Upper lobe of right lung (tissue), 1 donor: Measurements from ENCODE around the gene RGS12. TPM values are rescaled to one million over a fixed set of nuclear protein-coding genes. Genes with fewer than 3 reads are reported as not detected.

ENCODE experiments used
- ATAC-seq: fragments of 200-7000 bp; cut with Tn5 transposase; one replicate; pipeline ENCODE4 v1.9.1; 2020; ENCODE audit warnings: mild to moderate bottlenecking, moderate library complexity
- DNase-seq: peaks from one replicate; pipeline ENCODE4 v3.0.0-alpha.2; 2020
- H3K27ac ChIP-seq: fragments of 200-600 bp; one replicate; pipeline ENCODE4 v1.8.0; 2022
- H3K27me3 ChIP-seq: fragments of 200-600 bp; one replicate; pipeline ENCODE4 v1.8.0; 2022; ENCODE audit warnings: mild to moderate bottlenecking
- H3K36me3 ChIP-seq: fragments of 200-600 bp; one replicate; pipeline ENCODE4 v1.8.0; 2022
- H3K4me1 ChIP-seq: fragments of 200-600 bp; one replicate; pipeline ENCODE4 v1.8.0; 2022
- H3K4me3 ChIP-seq: fragments of 200-600 bp; one replicate; pipeline ENCODE4 v1.8.0; 2022; ENCODE audit warnings: mild to moderate bottlenecking
- H3K9me3 ChIP-seq: fragments of 200-600 bp; one replicate; pipeline ENCODE4 v1.8.0; 2022
- intact Hi-C: fragments of 100-400 bp; cut with DNase I; formaldehyde crosslinking; loops from one replicate; pipeline ENCODE4 v1.11.0; 2022
- total RNA-seq: library from RNA; stranded (reverse); fragmentation: NEBNext Ultra II Directional; extraction: Animal tissue kit (Norgen Biotek cat#: 25700); gene quantifications from one replicate; pipeline ENCODE4 v1.2.1, GENCODE V29; 2021
- TF ChIP-seq, protein P1 (sequence below): fragments of 200-600 bp; IDR thresholded peaks from one replicate; pipeline ENCODE4 v1.8.0; 2022; ENCODE audit warnings: antibody characterized with exemption
- donor health status: DM: no; HTN: yes; CAD: no; lungs with severe emphysema.

Gene RGS12
- total RNA-seq, 1 donor from 2014 or later = 58.2 TPM

DNA sequence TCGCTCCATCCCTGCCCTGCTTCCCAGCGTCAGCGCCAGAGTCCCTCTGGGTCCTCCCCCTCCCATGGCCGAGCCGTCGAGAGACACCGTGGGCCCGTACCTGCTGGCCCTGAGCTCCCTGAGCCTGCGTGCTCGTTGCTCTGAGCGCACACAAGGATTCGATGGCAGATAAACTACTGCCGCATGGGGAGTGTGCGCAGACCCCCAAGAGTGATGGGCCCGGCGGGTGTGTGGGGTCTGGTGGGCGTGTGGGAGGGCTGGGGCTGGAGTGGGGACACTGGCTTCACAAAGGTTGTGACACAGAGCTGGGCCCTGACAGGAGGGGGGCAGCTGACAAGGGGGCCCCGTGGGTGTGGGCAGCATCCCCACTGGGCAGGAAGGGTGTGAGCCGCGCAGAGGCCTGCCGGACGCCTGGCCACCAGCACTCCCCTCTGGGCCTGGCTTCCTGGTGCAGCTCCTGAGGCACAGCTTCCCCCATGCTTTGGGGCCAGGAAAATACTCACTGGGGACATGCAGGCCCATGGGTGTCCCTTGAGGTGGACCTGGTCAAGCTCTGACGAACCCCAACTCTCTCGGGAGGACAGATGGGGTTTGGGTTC lies 4.8 kb upstream of the RGS12 start:
- Histone ChIP-seq H3K9me3 (no peaks in the 10 kb centered on the region), H3K36me3 (no peaks in the 10 kb centered on the region), H3K27ac (no peak overlapping the region), H3K4me1 (peaks cover 22% of the 10 kb centered on the region), H3K27me3 (no peaks in the 10 kb centered on the region), H3K4me3 (no peak overlapping the region)
- intact Hi-C loops = loop anchor here (10.0 kb wide), 1 partner anchor 213 kb away; the partner anchor contains the start of genes HTT and HTT-AS
- peak; percentile 60 for DNase-seq
- TF ChIP-seq, protein P1, sequence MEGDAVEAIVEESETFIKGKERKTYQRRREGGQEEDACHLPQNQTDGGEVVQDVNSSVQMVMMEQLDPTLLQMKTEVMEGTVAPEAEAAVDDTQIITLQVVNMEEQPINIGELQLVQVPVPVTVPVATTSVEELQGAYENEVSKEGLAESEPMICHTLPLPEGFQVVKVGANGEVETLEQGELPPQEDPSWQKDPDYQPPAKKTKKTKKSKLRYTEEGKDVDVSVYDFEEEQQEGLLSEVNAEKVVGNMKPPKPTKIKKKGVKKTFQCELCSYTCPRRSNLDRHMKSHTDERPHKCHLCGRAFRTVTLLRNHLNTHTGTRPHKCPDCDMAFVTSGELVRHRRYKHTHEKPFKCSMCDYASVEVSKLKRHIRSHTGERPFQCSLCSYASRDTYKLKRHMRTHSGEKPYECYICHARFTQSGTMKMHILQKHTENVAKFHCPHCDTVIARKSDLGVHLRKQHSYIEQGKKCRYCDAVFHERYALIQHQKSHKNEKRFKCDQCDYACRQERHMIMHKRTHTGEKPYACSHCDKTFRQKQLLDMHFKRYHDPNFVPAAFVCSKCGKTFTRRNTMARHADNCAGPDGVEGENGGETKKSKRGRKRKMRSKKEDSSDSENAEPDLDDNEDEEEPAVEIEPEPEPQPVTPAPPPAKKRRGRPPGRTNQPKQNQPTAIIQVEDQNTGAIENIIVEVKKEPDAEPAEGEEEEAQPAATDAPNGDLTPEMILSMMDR = no peak
- ATAC-seq = no peak

DNA sequence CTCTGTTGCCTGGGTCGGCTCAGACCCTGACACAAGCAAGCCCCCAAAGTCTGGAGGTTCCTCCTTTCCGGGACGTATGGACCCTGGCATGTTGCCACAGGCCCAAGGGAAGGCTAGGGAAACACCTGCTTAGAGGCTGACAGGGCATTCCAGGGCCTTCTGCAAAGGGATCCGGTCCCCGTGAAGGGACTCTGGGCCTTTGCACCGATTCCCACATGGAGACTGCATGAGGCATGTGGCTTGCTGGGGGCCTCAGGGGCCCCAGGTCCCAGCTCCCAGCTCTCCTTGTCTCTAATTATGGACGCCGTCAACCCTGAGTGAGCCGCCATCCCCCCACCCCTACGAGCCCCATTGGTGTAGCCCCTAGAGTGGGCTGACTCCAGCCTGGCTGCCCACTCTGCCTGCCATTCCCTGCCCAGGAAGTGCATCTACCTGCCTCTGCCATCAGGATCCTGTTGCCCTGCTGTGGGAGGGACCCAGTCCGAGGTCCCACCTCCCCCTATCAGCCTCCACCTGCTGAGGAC lies 4.2 kb upstream of the RGS12 start:
- DNase-seq = peak; percentile 53
- intact Hi-C loops = loop anchor here (10.0 kb wide), 1 partner anchor 214 kb away; the partner anchor contains the start of genes HTT and HTT-AS
- Histone ChIP-seq H3K4me1 (peaks cover 22% of the 10 kb centered on the region), H3K36me3 (no peaks in the 10 kb centered on the region), H3K9me3 (no peaks in the 10 kb centered on the region), H3K4me3 (no peak overlapping the region), H3K27me3 (no peaks in the 10 kb centered on the region), H3K27ac (no peak overlapping the region)
- no peak for ATAC-seq
- TF ChIP-seq, protein P1 = no peak

DNA sequence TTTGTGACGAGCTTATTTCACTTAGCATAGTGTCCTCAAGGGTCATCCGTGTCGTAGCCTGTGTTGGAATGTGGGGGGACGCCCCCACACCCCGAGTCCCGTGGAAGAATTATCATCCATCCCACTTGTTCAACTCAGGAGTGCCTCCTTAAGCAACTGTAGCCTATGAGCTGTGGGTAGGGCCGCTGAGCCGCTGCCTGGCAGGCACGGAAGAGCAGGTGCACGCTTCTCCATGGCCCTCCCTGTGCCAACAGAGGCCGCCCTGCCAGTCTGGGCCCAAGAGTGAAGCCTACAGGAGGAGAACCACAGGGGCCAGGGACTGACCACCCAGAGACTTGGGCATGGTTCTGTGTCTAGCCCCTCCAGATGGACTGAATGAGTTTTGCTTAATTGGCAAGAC lies 2.3 kb upstream of the RGS12 start:
- no peak for ATAC-seq
- TF ChIP-seq, protein P1 = no peak
- H3K4me1 ChIP-seq = peaks cover 28% of the 10 kb centered on the region
- no peak overlapping the region for H3K4me3 ChIP-seq
- no peaks in the 10 kb centered on the region for H3K9me3 ChIP-seq
- DNase-seq = no peak
- no peaks in the 10 kb centered on the region for H3K36me3 ChIP-seq
- intact Hi-C loops = no loop called here
- H3K27me3 ChIP-seq = no peaks in the 10 kb centered on the region
- H3K27ac ChIP-seq = no peak overlapping the region

DNA sequence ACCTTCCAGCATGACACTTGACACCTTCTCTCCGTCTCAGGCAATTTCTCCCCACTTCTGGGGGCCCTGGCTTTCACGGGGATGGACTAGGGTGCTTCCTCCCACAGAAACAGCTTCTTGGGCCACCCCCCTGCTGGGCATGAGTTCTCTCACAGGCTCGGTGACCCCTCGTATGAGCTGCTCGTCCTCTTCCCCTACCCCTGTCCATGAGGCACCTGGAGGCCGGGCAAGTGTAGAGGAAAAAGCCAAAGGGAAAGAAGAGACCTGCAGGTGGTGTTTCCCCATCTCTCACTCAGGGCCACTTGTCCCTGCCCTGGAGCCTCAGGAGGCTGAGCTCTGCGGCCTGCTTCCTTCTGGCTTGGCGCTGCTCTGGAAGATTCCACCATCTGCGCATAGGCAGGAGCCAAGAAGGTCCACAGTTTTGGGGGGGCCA lies 1.9 kb upstream of the RGS12 start:
- H3K27ac ChIP-seq = no peak overlapping the region
- H3K27me3 ChIP-seq = no peaks in the 10 kb centered on the region
- H3K4me3 ChIP-seq = no peak overlapping the region
- no peak for ATAC-seq
- intact Hi-C loops = no loop called here
- peaks cover 26% of the 10 kb centered on the region for H3K4me1 ChIP-seq
- H3K36me3 ChIP-seq = no peaks in the 10 kb centered on the region
- H3K9me3 ChIP-seq = no peaks in the 10 kb centered on the region
- TF ChIP-seq, protein P1 = no peak
- peak; percentile 56 for DNase-seq

DNA sequence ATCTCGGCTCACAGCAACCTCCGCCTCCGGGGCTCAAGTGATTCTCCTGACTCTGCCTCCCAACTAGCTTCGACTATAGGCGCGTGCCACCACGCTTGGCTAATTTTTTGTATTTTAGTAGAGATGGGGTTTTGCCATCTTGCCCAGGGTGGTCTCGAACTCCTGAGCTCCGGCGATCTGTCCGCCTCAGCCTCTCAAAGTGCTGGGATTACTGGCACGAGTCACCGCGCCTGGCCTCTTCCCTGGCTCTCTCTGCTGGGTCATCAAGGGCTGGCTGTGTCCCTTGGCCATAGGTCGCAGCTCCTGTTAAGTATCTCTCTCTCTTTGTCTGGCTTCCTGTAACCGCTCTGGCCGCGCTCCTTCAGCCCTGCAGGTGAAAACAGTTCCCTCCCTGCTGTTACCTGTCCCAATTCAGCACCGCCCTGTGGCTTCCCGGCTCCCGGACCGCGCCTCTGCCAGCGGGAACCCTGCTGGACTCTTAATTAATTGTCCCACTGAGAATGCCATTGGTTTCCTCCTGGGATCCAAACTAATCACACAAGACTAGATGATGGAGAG lies 1.3 kb upstream of the RGS12 start:
- intact Hi-C loops = no loop called here
- peak; percentile 11 for ATAC-seq

More for the DNA sequence above, 1.3 kb upstream of the RGS12 start:
- H3K36me3 ChIP-seq = no peaks in the 10 kb centered on the region
- H3K4me3 ChIP-seq = peak overlapping the region; percentile 76
- peaks cover 20% of the 10 kb centered on the region for H3K4me1 ChIP-seq
- TF ChIP-seq, protein P1 = no peak
- peak; percentile 81 for DNase-seq
- no peaks in the 10 kb centered on the region for H3K9me3 ChIP-seq
- no peaks in the 10 kb centered on the region for H3K27me3 ChIP-seq
- peak overlapping the region; percentile 91 for H3K27ac ChIP-seq
